HG03520 (cell line): Measurements from ENCODE around the gene AURKAIP1.
"Not testable (repeated sequence)": the region's sequence is repeated elsewhere in the genome, so short reads cannot be mapped to it uniquely, and the experiment has no call there.

Source experiments
- ATAC-seq: cut with Tn5 transposase; IDR thresholded peaks from one replicate; pipeline ENCODE4 v1.9.1; 2021; ENCODE audit warnings: mild to moderate bottlenecking, moderate library complexity; ENCODE audit not compliant: unreplicated experiment

The AURKAIP1 gene

GRCh38 chr1:1374929-1375662 is at the start of gene AURKAIP1:
Gene AURKAIP1, minus strand, starts transcription at chr1:1375207. Its CDS starts 451 bp downstream, at chr1:1374756.
- peak; percentile 82 for ATAC-seq

- no peak for ATAC-seq
Observed at GRCh38 chr1:1424707-1425106, 49.7 kb upstream of the AURKAIP1 start.

- ATAC-seq = no peak
Observed at GRCh38 chr1:1423245-1423597, 48.2 kb upstream of the AURKAIP1 start.

GRCh38 chr1:1422465-1423244 is 47.6 kb upstream of the AURKAIP1 start:
- ATAC-seq = no peak

- no peak for ATAC-seq
Observed at GRCh38 chr1:1421907-1422464, 47.0 kb upstream of the AURKAIP1 start.

GRCh38 chr1:1421147-1421906 is 46.3 kb upstream of the AURKAIP1 start, which contains the start of gene ANKRD65:
Gene ANKRD65, minus strand, starts transcription at chr1:1421276. Its CDS starts 271 bp downstream, at chr1:1421005.
- no peak for ATAC-seq

GRCh38 chr1:1420654-1421141 is 45.7 kb upstream of the AURKAIP1 start:
- ATAC-seq = no peak

GRCh38 chr1:1419813-1420653 is 45.0 kb upstream of the AURKAIP1 start:
- ATAC-seq = no peak

- ATAC-seq = no peak
Observed at GRCh38 chr1:1419363-1419812, 44.4 kb upstream of the AURKAIP1 start.

- ATAC-seq = no peak
Observed at GRCh38 chr1:1418464-1419362, 43.7 kb upstream of the AURKAIP1 start.

GRCh38 chr1:1417825-1418463 is 42.9 kb upstream of the AURKAIP1 start:
- not testable (repeated sequence) for ATAC-seq

- ATAC-seq = not testable (repeated sequence)
Observed at GRCh38 chr1:1417396-1417795, 42.4 kb upstream of the AURKAIP1 start.

GRCh38 chr1:1415751-1416150 is 40.7 kb upstream of the AURKAIP1 start:
- ATAC-seq = no peak

GRCh38 chr1:1412311-1412902 is 37.4 kb upstream of the AURKAIP1 start:
- ATAC-seq = not testable (repeated sequence)

- ATAC-seq = no peak
Observed at GRCh38 chr1:1411626-1412025, 36.6 kb upstream of the AURKAIP1 start.

GRCh38 chr1:1410238-1410637 is 35.2 kb upstream of the AURKAIP1 start:
- not testable (repeated sequence) for ATAC-seq

- ATAC-seq = peak; percentile 9
Observed at GRCh38 chr1:1407636-1408318, 32.8 kb upstream of the AURKAIP1 start.
